Measurements from ENCODE around the gene SLC26A11. TPM values are rescaled to one million over a fixed set of nuclear protein-coding genes. Genes with fewer than 3 reads are reported as not detected.

Gene SLC26A11
- total and polyA plus RNA-seq, 4 donors: 19.2 to 61.7 (median 34.1) TPM

Other genes starting within 250 kb of the SLC26A11 start
- gene TBC1D16, start 184.6 kb upstream of the SLC26A11 start, total RNA-seq: 10 to 100 TPM; 16.7 to 25.9 TPM
- 10 to 100 TPM; 36.4 to 38.8 TPM for gene TBC1D16, start 184.6 kb upstream of the SLC26A11 start, polyA plus RNA-seq (ENCODE audit: insufficient read length in 2 of 2)
- gene CCDC40, start 183.8 kb upstream of the SLC26A11 start, total RNA-seq: 10 to 100 TPM in 1 of 2 donors, 1 to 10 TPM in 1; 6.9 to 19.7 TPM
- gene CCDC40, start 183.8 kb upstream of the SLC26A11 start, polyA plus RNA-seq (ENCODE audit: insufficient read length in 2 of 2): 10 to 100 TPM; 24.7 to 34.6 TPM
- 10 to 100 TPM; 13.3 to 21.9 TPM for gene GAA, start 118.8 kb upstream of the SLC26A11 start, total RNA-seq
- 10 to 100 TPM; 51.1 to 58.1 TPM for gene GAA, start 118.8 kb upstream of the SLC26A11 start, polyA plus RNA-seq (ENCODE audit: insufficient read length in 2 of 2)
- 100 to 1,000 TPM in 1 of 2 donors, 10 to 100 TPM in 1; 63.4 to 107 TPM for gene EIF4A3, start 73.3 kb upstream of the SLC26A11 start, total RNA-seq
- 10 to 100 TPM; 97.5 to 98.2 TPM for gene EIF4A3, start 73.3 kb upstream of the SLC26A11 start, polyA plus RNA-seq (ENCODE audit: insufficient read length in 2 of 2)
- under 1 TPM; 0.28 to 0.50 TPM for gene CARD14, start 50.4 kb upstream of the SLC26A11 start, total RNA-seq
- gene CARD14, start 50.4 kb upstream of the SLC26A11 start, polyA plus RNA-seq (ENCODE audit: insufficient read length in 2 of 2): 1 to 10 TPM; 1.3 to 3.1 TPM
- gene SGSH, start 94 bp upstream of the SLC26A11 start, total RNA-seq: 10 to 100 TPM in 1 of 2 donors, 1 to 10 TPM in 1; 6.5 to 22.9 TPM
- gene SGSH, start 94 bp upstream of the SLC26A11 start, polyA plus RNA-seq (ENCODE audit: insufficient read length in 2 of 2): 10 to 100 TPM; 23.0 to 37.3 TPM
- 10 to 100 TPM; 45.1 to 69.4 TPM for gene RNF213, start 40.4 kb downstream of the SLC26A11 start, total RNA-seq
- 10 to 100 TPM; 49.3 to 78.3 TPM for gene RNF213, start 40.4 kb downstream of the SLC26A11 start, polyA plus RNA-seq (ENCODE audit: insufficient read length in 2 of 2)
- gene ENDOV, start 194.7 kb downstream of the SLC26A11 start, total RNA-seq: 10 to 100 TPM; 14.3 to 21.2 TPM
- gene ENDOV, start 194.7 kb downstream of the SLC26A11 start, polyA plus RNA-seq (ENCODE audit: insufficient read length in 2 of 2): 10 to 100 TPM; 37.6 to 51.6 TPM

Measured in spinal cord (tissue), 4 donors.